Natural killer cell treated with Interleukin-12 subunit alpha and Interleukin-12 subunit beta and Interleukin-15 and Interleukin-18, amount 100 ng/mL, for 72 hours (primary cell): ENCODE data around the gene ATP11C. TPM values are rescaled to one million over a fixed set of nuclear protein-coding genes. Genes with fewer than 3 reads are reported as not detected.
"Not testable (repeated sequence)": the region's sequence is repeated elsewhere in the genome, so short reads cannot be mapped to it uniquely, and the experiment has no call there.

Experiments
- ATAC-seq, 2 donors: fragments of 150-1000 bp; cut with Tn5 transposase in 1 of 2; sonication (Bioruptor Pico), chemical (Tn5 transposase) in 1 of 2; 2 replicates each; pipeline ENCODE4 v1.10.0; 2021
- DNase-seq: peaks from one replicate; pipeline ENCODE4 v3.0.0; 2022; ENCODE audit warnings: low spot score
- H3K27ac Mint-ChIP-seq, 2 donors: 1 replicate in 1 of 2; 2 replicates in 1 of 2; pipeline ENCODE4 v1.8.0; 2022; ENCODE audit warnings: mixed read lengths in 2 of 2, mild to moderate bottlenecking in 1 of 2, moderate library complexity in 1 of 2
- H3K27me3 Mint-ChIP-seq, 2 donors: 1 replicate in 1 of 2; 2 replicates in 1 of 2; pipeline ENCODE4 v1.8.0; 2022; ENCODE audit warnings: mixed read lengths in 2 of 2
- H3K36me3 Mint-ChIP-seq: one replicate; pipeline ENCODE4 v1.8.0; 2022; ENCODE audit warnings: mixed read lengths
- H3K4me1 Mint-ChIP-seq, 2 donors: 1 replicate in 1 of 2; 2 replicates in 1 of 2; pipeline ENCODE4 v1.8.0; 2022; ENCODE audit warnings: low read depth in 2 of 2, mixed read lengths in 2 of 2, mild to moderate bottlenecking in 1 of 2
- H3K4me3 Mint-ChIP-seq: one replicate; pipeline ENCODE4 v1.8.0; 2022; ENCODE audit warnings: mixed read lengths
- H3K9me3 Mint-ChIP-seq: 2 replicates; pipeline ENCODE4 v1.8.0; 2022; ENCODE audit warnings: mixed read lengths
- total RNA-seq, 2 donors: library from RNA; stranded (reverse); gene quantifications; one replicate each; pipeline ENCODE4 v1.2.3, GENCODE V29; 2022

ATP11C gene
- total RNA-seq, 2 donors from 2014 or later = 17.8 to 20.4 TPM

DNA sequence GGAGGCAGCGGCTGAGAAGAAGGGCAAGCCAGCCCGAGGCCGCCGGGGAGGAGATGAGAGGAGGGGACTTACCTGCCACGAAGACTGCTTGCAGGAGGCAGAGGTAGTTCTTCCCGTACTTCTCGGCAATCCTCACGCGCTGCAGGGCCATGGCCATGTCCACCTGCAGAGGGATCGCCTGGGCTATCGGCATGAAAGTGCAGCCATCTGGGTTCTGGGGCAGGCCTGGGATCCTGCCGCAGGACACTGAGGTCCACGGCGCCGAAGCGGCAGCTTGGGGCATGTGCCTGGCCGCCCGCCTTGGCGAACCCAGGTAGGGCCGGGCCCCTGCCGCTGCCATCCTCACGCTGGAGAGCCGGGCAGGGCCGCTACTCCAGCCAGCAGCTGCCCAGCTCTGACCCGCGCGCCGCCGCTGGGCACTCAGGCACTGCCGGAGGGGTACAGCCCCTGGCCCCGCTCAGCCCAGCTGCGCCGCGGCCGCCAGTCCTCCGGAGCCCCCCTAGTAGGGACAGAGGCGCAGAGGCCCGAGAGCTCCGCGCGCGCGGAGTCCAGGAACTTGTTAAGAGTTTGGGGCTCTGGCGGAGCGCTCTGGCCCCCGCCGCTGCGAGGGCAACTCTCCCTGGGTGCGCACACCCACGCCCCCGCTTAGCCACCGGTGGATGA, 240.9 kb downstream of the ATP11C start:
- H3K9me3 Mint-ChIP-seq = no peaks in the 10 kb centered on the region
- ATAC-seq (peak in 1 of 2 donors; percentile 66), DNase-seq (no peak)
- peaks cover 0 to 8% of the 10 kb centered on the region in 2 donors for H3K27me3 Mint-ChIP-seq
- no peak overlapping the region for H3K27ac Mint-ChIP-seq
- no peaks in the 10 kb centered on the region for H3K36me3 Mint-ChIP-seq
- H3K4me3 Mint-ChIP-seq = peak overlapping the region; percentile 58
- H3K4me1 Mint-ChIP-seq = peaks cover 0 to 8% of the 10 kb centered on the region in 2 donors

DNA sequence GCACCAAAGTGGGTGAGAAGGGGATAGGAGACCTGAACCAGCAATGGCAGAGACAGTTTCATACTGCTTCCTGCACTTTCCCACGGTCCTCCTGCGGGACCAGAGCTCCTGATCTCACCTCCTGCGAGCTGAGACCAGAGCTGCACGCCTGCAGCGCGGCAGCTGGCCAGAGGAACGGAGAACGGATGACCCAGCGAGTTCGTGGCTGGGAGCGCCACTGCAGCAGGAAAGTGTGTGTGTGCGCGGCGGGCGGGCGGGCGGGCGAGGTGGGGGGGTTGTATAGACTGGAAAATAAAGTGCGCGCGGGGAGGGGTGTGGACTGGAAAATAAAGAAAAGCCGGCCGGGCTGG, 241.4 kb downstream of the ATP11C start:
- no peaks in the 10 kb centered on the region for H3K9me3 Mint-ChIP-seq
- no peak overlapping the region for H3K27ac Mint-ChIP-seq
- H3K4me1 Mint-ChIP-seq = peaks cover 0 to 8% of the 10 kb centered on the region in 2 donors
- ATAC-seq (no peak), DNase-seq (no peak)
- peaks cover 0 to 11% of the 10 kb centered on the region in 2 donors for H3K27me3 Mint-ChIP-seq
- peak overlapping the region; percentile 58 for H3K4me3 Mint-ChIP-seq
- no peaks in the 10 kb centered on the region for H3K36me3 Mint-ChIP-seq

- H3K4me3 Mint-ChIP-seq, H3K4me1 Mint-ChIP-seq, H3K36me3 Mint-ChIP-seq, H3K9me3 Mint-ChIP-seq, ATAC-seq, DNase-seq, H3K27ac Mint-ChIP-seq: not testable (repeated sequence)
- H3K27me3 Mint-ChIP-seq = peaks cover 0 to 16% of the 10 kb centered on the region in 2 donors
Measured at GRCh38 chrX:139685175-139685574, 247.7 kb downstream of the ATP11C start.

DNA sequence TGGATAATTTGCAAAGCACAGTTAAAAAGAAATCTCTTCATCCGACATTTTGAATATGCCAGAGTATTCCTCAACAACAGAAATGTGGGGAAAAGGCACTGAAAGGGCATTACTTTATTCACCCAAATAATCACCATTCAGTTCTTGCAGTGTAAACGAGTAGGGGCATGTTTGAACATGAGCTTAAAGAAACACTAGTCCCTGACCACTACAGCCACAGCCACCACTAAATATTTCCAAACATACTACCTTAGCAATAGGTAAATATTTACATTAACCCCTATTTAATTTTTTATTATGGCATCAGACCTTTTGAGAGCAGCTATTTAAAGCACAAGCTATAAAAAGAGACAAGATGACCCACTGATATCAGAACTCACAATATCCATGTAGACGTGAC, 252.5 kb downstream of the ATP11C start:
- ATAC-seq (no peak), DNase-seq (no peak)
- Mint-ChIP-seq H3K27me3 (peaks cover 0 to 9% of the 10 kb centered on the region in 2 donors), H3K27ac (no peak overlapping the region), H3K9me3 (peaks cover 3% of the 10 kb centered on the region), H3K36me3 (no peaks in the 10 kb centered on the region), H3K4me1 (no peaks in the 10 kb centered on the region), H3K4me3 (no peak overlapping the region)

Other genes starting within 250 kb of the ATP11C start
- gene MCF2, start 224.9 kb downstream of the ATP11C start, total RNA-seq = 1 to 10 TPM in 1 of 2 donors, under 1 TPM in 1; 0.95 to 1.6 TPM
- gene CXorf66, start 32.5 kb upstream of the ATP11C start, total RNA-seq = not detected